H1 (cell line): Measurements from ENCODE around the gene HAVCR2. TPM values are rescaled to one million over a fixed set of nuclear protein-coding genes. Genes with fewer than 3 reads are reported as not detected.

Experiments
- CTCF ChIA-PET: fragments of 300-600 bp; sonication (Branson Sonifier 250); formaldehyde crosslinking; loops from one replicate; lab custom pipeline; 2021; ENCODE audit not compliant: partially characterized antibody; lab: Charles Lee
- POLR2A ChIA-PET: fragments of 300-600 bp; sonication (Branson Sonifier 250); formaldehyde crosslinking; loops from one replicate; lab custom pipeline; 2021; ENCODE audit warnings: inconsistent platforms; ENCODE audit not compliant: partially characterized antibody; lab: Charles Lee
- DNase-seq, 2 experiments: peaks; one replicate each; pipeline versions ENCODE4 v3.0.0 to v3.0.0-alpha.2; 2010 to 2022; ENCODE audit warnings: low spot score in 2 of 2, low read depth in 1 of 2, mixed read lengths in 1 of 2
- FAIRE-seq: peaks from 2 replicates; lab custom pipeline; 2011; peaks lifted over from hg19 to GRCh38; lab: Jason Lieb, UNC
- H2AFZ ChIP-seq: 2 replicates; pipeline ENCODE4 v1.8.1; 2012; ENCODE audit warnings: low read length, inconsistent platforms
- H2AK5ac ChIP-seq: 2 replicates; pipeline ENCODE4 v1.6.1; 2013; ENCODE audit warnings: low read depth, low read length
- H2BK120ac ChIP-seq: replicated peaks from 2 replicates; pipeline ENCODE3; 2013; ENCODE audit warnings: low read depth, low read length, inconsistent platforms
- H2BK12ac ChIP-seq: 2 replicates; pipeline ENCODE4 v1.6.1; 2013; ENCODE audit warnings: low read depth, low read length
- H2BK15ac ChIP-seq: 2 replicates; pipeline ENCODE4 v1.6.1; 2013; ENCODE audit warnings: low read length
- H2BK20ac ChIP-seq: 2 replicates; pipeline ENCODE4 v1.6.1; 2013; ENCODE audit warnings: low read length
- H2BK5ac ChIP-seq: 2 replicates; pipeline ENCODE4 v1.6.1; 2013; ENCODE audit warnings: low read depth, low read length
- H3K14ac ChIP-seq: 2 replicates; pipeline ENCODE4 v1.6.1; 2013; ENCODE audit warnings: inconsistent platforms; ENCODE audit not compliant: insufficient read length
- H3K18ac ChIP-seq: 2 replicates; pipeline ENCODE4 v1.6.1; 2013; ENCODE audit warnings: low read length; ENCODE audit errors: extremely low read depth
- H3K23ac ChIP-seq: 2 replicates; pipeline ENCODE4 v1.6.1; 2013; ENCODE audit warnings: inconsistent platforms; ENCODE audit not compliant: insufficient read length
- H3K23me2 ChIP-seq: 2 replicates; pipeline ENCODE4 v1.6.1; 2013; ENCODE audit warnings: low read depth, low read length
- H3K27ac ChIP-seq: 2 replicates; pipeline ENCODE4 v1.6.1; 2011; ENCODE audit warnings: low read depth, low read length, inconsistent platforms
- H3K27me3 ChIP-seq, 4 experiments: replicated peaks in 1 of 4; 1 replicate in 1 of 4; 2 replicates in 3 of 4; pipeline versions ENCODE4 v1.6.1 to v1.8.1; 2011 to 2013; ENCODE audit warnings: low read length in 3 of 4, mild to moderate bottlenecking in 3 of 4, inconsistent platforms in 2 of 4, mixed read lengths in 2 of 4, moderate library complexity in 1 of 4; ENCODE audit not compliant: control insufficient read depth in 3 of 4, insufficient read depth in 3 of 4; ENCODE audit errors: extremely low read depth in 1 of 4
- H3K36me3 ChIP-seq, 4 experiments: 2 replicates each; pipeline versions ENCODE4 v1.6.1 to v1.8.1; 2011 to 2013; ENCODE audit warnings: mild to moderate bottlenecking in 4 of 4, low read length in 3 of 4, moderate library complexity in 2 of 4, control low read depth in 1 of 4, inconsistent platforms in 1 of 4; ENCODE audit not compliant: insufficient read depth in 4 of 4, control insufficient read depth in 2 of 4
- H3K4ac ChIP-seq: replicated peaks from 2 replicates; pipeline ENCODE3; 2013; ENCODE audit warnings: low read length, low read depth, mixed read lengths, inconsistent platforms; ENCODE audit not compliant: insufficient read length
- H3K4me1 ChIP-seq, 4 experiments: replicated peaks in 1 of 4; 1 replicate in 1 of 4; 2 replicates in 3 of 4; pipeline versions ENCODE4 v1.6.1 to v1.8.1; 2011 to 2013; ENCODE audit warnings: low read length in 3 of 4, inconsistent platforms in 2 of 4, mixed read lengths in 1 of 4; ENCODE audit not compliant: insufficient read depth in 4 of 4, control insufficient read depth in 3 of 4
- H3K4me2 ChIP-seq, 2 experiments: 2 replicates each; pipeline versions ENCODE4 v1.6.1 to v1.8.1; 2011 to 2013; ENCODE audit warnings: low read depth in 2 of 2, low read length in 2 of 2, control low read depth in 1 of 2, inconsistent platforms in 1 of 2, mild to moderate bottlenecking in 1 of 2; ENCODE audit not compliant: insufficient read depth in 1 of 2
- H3K4me3 ChIP-seq, 4 experiments: fragments of 200-600, 300-600 bp in 1 of 4; sonication (generic), shearing (Covaris generic), sonication (Bioruptor Twin) in 1 of 4; 2 replicates each; pipeline versions ENCODE4 v1.5.1 to v1.8.1; 2011 to 2016; ENCODE audit warnings: low read length in 4 of 4, low read depth in 3 of 4, control low read depth in 2 of 4, inconsistent platforms in 2 of 4, mild to moderate bottlenecking in 2 of 4, mixed read lengths in 1 of 4, moderate library complexity in 1 of 4; ENCODE audit not compliant: insufficient read depth in 2 of 4; ENCODE audit errors: extremely low read depth in 1 of 4
- H3K56ac ChIP-seq: replicated peaks from 2 replicates; pipeline ENCODE3; 2013; ENCODE audit warnings: low read depth, mild to moderate bottlenecking, mixed read lengths, low read length, inconsistent platforms; ENCODE audit not compliant: insufficient read length
- H3K79me1 ChIP-seq: 2 replicates; pipeline ENCODE4 v1.6.1; 2013; ENCODE audit warnings: low read depth, low read length, control low read depth
- H3K79me2 ChIP-seq, 2 experiments: 2 replicates each; pipeline versions ENCODE4 v1.6.1 to v1.8.1; 2012 to 2013; ENCODE audit warnings: low read length in 2 of 2, mild to moderate bottlenecking in 2 of 2, inconsistent platforms in 1 of 2; ENCODE audit not compliant: insufficient read depth in 2 of 2, control insufficient read depth in 1 of 2
- H3K9ac ChIP-seq, 4 experiments: replicated peaks in 1 of 4; 1 replicate in 1 of 4; 2 replicates in 3 of 4; pipeline versions ENCODE4 v1.6.1 to v1.8.1; 2011 to 2013; ENCODE audit warnings: low read depth in 3 of 4, low read length in 3 of 4, control low read depth in 2 of 4, mild to moderate bottlenecking in 2 of 4, moderate library complexity in 2 of 4, inconsistent platforms in 1 of 4; ENCODE audit errors: extremely low read depth in 1 of 4
- H3K9me3 ChIP-seq, 2 experiments: 2 replicates each; pipeline versions ENCODE4 v1.6.1 to v1.8.1; 2012 to 2013; ENCODE audit warnings: mild to moderate bottlenecking in 2 of 2, moderate library complexity in 2 of 2, control low read depth in 1 of 2, inconsistent platforms in 1 of 2, low read depth in 1 of 2, low read length in 1 of 2, mixed read lengths in 1 of 2; ENCODE audit not compliant: insufficient read depth in 2 of 2
- H4K20me1 ChIP-seq, 2 experiments: replicated peaks in 1 of 2; 2 replicates each; pipeline versions ENCODE3 to v1.8.1; 2011 to 2013; ENCODE audit warnings: inconsistent platforms in 2 of 2, low read length in 2 of 2, mild to moderate bottlenecking in 1 of 2; ENCODE audit not compliant: insufficient read depth in 2 of 2, control insufficient read depth in 1 of 2
- H4K5ac ChIP-seq: 2 replicates; pipeline ENCODE4 v1.6.1; 2013; ENCODE audit warnings: low read length, low read depth, mixed read lengths, inconsistent platforms; ENCODE audit not compliant: insufficient read length
- H4K8ac ChIP-seq: 2 replicates; pipeline ENCODE4 v1.8.0; 2013; ENCODE audit warnings: mild to moderate bottlenecking, moderate library complexity, low read length, inconsistent platforms; ENCODE audit not compliant: insufficient read depth; ENCODE audit errors: extremely low read depth
- H4K91ac ChIP-seq: replicated peaks from 2 replicates; pipeline ENCODE3; 2013; ENCODE audit warnings: low read length, mixed read lengths, inconsistent platforms; ENCODE audit not compliant: insufficient read length
- ATF2 ChIP-seq: IDR thresholded peaks from 2 replicates; pipeline ENCODE4 v1.6.1; 2012; ENCODE audit warnings: low read length, inconsistent platforms
- CHD2 ChIP-seq: IDR thresholded peaks from 2 replicates; pipeline ENCODE4 v1.6.1; 2012; ENCODE audit warnings: low read length, improper control_type of control experiment
- EGR1 ChIP-seq: IDR thresholded peaks from 2 replicates; pipeline ENCODE4 v1.6.1; 2011; ENCODE audit warnings: low read depth, low read length, borderline replicate concordance
- SAP30 ChIP-seq: fragments of 300-600 bp; sonication (generic); IDR thresholded peaks from 2 replicates; pipeline ENCODE4 v1.7.1; 2012; ENCODE audit warnings: low read length, moderate library complexity, mild to moderate bottlenecking, inconsistent platforms; ENCODE audit not compliant: insufficient read depth, insufficient replicate concordance
- SIX5 ChIP-seq: IDR thresholded peaks from 2 replicates; pipeline ENCODE4 v1.6.1; 2011; ENCODE audit warnings: mild to moderate bottlenecking, low read depth, low read length
- TAF7 ChIP-seq: optimal IDR thresholded peaks from 2 replicates; pipeline ENCODE3; 2011; ENCODE audit warnings: low read depth, mild to moderate bottlenecking, inconsistent platforms, low read length, moderate library complexity, borderline replicate concordance
- USF2 ChIP-seq: IDR thresholded peaks from 2 replicates; pipeline ENCODE4 v1.6.1; 2011; ENCODE audit warnings: low read length, improper control_type of control experiment
- WGBS, 2 experiments: shearing (Covaris generic) in 1 of 2; methylation state at CpG; one replicate each; pipeline versions ENCODE4 v1.1.6 to v1.1.7; 2013 to 2015; ENCODE audit warnings: low lambda C conversion rate in 2 of 2, mixed read lengths in 2 of 2, inconsistent platforms in 1 of 2, low coverage in 1 of 2, missing lambda C conversion rate in 1 of 2; ENCODE audit not compliant: insufficient replicate concordance in 2 of 2, insufficient coverage in 1 of 2, insufficient read length in 1 of 2; ENCODE audit errors: extremely low coverage in 1 of 2, missing lambda C conversion rate in 1 of 2; 5-methylcytosine and 5-hydroxymethylcytosine counted together
- polyA plus RNA-seq, 7 experiments: library from polyadenylated mRNA; depleted of rRNA in 3 of 7; stranded (reverse) in 5 of 7; unstranded in 2 of 7; fragments of >200 nt in 5 of 7; fragments of 200-250 nt in 2 of 7; gene quantifications; 1 replicate in 5 of 7; 2 replicates in 1 of 7; 4 replicates in 1 of 7; pipeline versions ENCODE4 v1.2.1 to v1.2.3, GENCODE V29; 2011 to 2013; ENCODE audit warnings: missing spikeins in 2 of 7, mixed read lengths in 2 of 7
- total RNA-seq: library from RNA; stranded (reverse); fragmentation: NEBNext Ultra II Directional; extraction: Animal tissue kit (Norgen Biotek cat#: 25700); gene quantifications from 2 replicates; pipeline ENCODE4 v1.2.1, GENCODE V29; 2021

The HAVCR2 gene
- total and polyA plus RNA-seq, 2 of the 8 experiments (the other 6 are each of a cell fraction or from before 2014, with no cell fraction given), result 0.03 TPM; not detected in 1

- Histone ChIP-seq H3K4me3 (no peak overlapping the region), H3K23ac (no peak overlapping the region), H2AK5ac (no peak overlapping the region), H3K18ac (no peak overlapping the region), H3K4ac (no peak overlapping the region), H2BK15ac (no peak overlapping the region), H4K91ac (no peak overlapping the region), H4K20me1 (no peaks in the 10 kb centered on the region), H3K27ac (no peak overlapping the region), H3K79me1 (no peaks in the 10 kb centered on the region), H2BK5ac (no peak overlapping the region), H3K56ac (no peak overlapping the region), H3K79me2 (no peaks in the 10 kb centered on the region), H3K9me3 (no peaks in the 10 kb centered on the region), H4K8ac (no peak overlapping the region), H3K23me2 (no peaks in the 10 kb centered on the region), H3K14ac (no peak overlapping the region), H2BK20ac (no peak overlapping the region), H3K4me2 (no peak overlapping the region), H3K36me3 (no peaks in the 10 kb centered on the region), H2BK12ac (no peak overlapping the region), H3K27me3 (no peaks in the 10 kb centered on the region), H4K5ac (no peak overlapping the region), H3K9ac (no peak overlapping the region), H2AFZ (no peak overlapping the region), H2BK120ac (no peak overlapping the region), H3K4me1 (no peaks in the 10 kb centered on the region)
- TF ChIP-seq TAF7 (no peak), USF2 (no peak), SAP30 (no peak), EGR1 (no peak), CHD2 (no peak), ATF2 (no peak), SIX5 (no peak)
- DNase-seq (no peak), FAIRE-seq (no peak)
- WGBS, 2 experiments, result 90% methylated on average over 8 of the region's 8 CpGs; no CpG with 5 or more reads in 1 of the 2 experiments
- ChIA-PET POLR2A (no interaction called here), CTCF (no interaction called here)
Measured at GRCh38 chr5:157086751-157087359, 22.0 kb downstream of the HAVCR2 start.
